GM12878 (cell line): Measurements from ENCODE around the gene FGD4. TPM values are rescaled to one million over a fixed set of nuclear protein-coding genes. Genes with fewer than 3 reads are reported as not detected.

Experiments
- ATAC-seq: fragments of 200-7000 bp; cut with Tn5 transposase; 3 replicates; pipeline ENCODE4 v1.9.1; 2020; ENCODE audit warnings: mild to moderate bottlenecking, moderate library complexity
- BruUV-seq: library from RNA; stranded (reverse); fragments of 400-500 nt; replicated peaks from 2 replicates; lab custom pipeline; 2021; lab: Mats Ljungman, UMichigan
- CTCF ChIA-PET: fragments of 300-600 bp; sonication (Branson Sonifier 250); formaldehyde crosslinking; extraction: SDS; loops from one replicate; lab custom pipeline; 2021; ENCODE audit warnings: inconsistent platforms; lab: Yijun Ruan, JAX
- POLR2A ChIA-PET: fragments of 350-600 bp; formaldehyde crosslinking; extraction: SDS; loops from one replicate; lab custom pipeline; 2021; ENCODE audit warnings: inconsistent platforms; lab: Charles Lee
- RAD21 ChIA-PET: fragments of 300-600 bp; sonication (Branson Sonifier 250); formaldehyde crosslinking; loops from one replicate; lab custom pipeline; 2023; ENCODE audit warnings: antibody characterized with exemption; ENCODE audit not compliant: unreplicated experiment; lab: Charles Lee
- SMC1A ChIA-PET: fragments of 300-600 bp; sonication (Branson Sonifier 250); formaldehyde crosslinking; loops from one replicate; lab custom pipeline; 2023; ENCODE audit not compliant: unreplicated experiment, uncharacterized antibody; lab: Charles Lee
- DNase-seq: peaks from one replicate; pipeline ENCODE4 v3.0.0-alpha.2; 2011; ENCODE audit warnings: low read depth, low spot score
- FAIRE-seq: peaks from 3 replicates; lab custom pipeline; 2011; peaks lifted over from hg19 to GRCh38; lab: Jason Lieb, UNC
- H2AFZ ChIP-seq: 2 replicates; pipeline ENCODE4 v1.6.0; 2011; ENCODE audit warnings: low read depth, low read length, control low read depth; ENCODE audit not compliant: control insufficient read depth
- H3K27ac ChIP-seq: 2 replicates; pipeline ENCODE4 v1.5.1; 2011; ENCODE audit warnings: control low read depth; ENCODE audit not compliant: control insufficient read depth, insufficient read depth
- H3K27me3 ChIP-seq, 2 experiments: replicated peaks in 1 of 2; 2 replicates each; pipeline versions ENCODE4 v1.6.0 to v1.6.1; 2011; ENCODE audit warnings: low read length in 1 of 2; ENCODE audit not compliant: control insufficient read depth in 2 of 2, insufficient read depth in 2 of 2
- H3K36me3 ChIP-seq, 2 experiments: 2 replicates each; pipeline ENCODE4 v1.5.1; 2011; ENCODE audit warnings: low read length in 1 of 2; ENCODE audit not compliant: control insufficient read depth in 2 of 2, insufficient read depth in 2 of 2
- H3K4me1 ChIP-seq: 2 replicates; pipeline ENCODE4 v1.6.1; 2011; ENCODE audit warnings: mild to moderate bottlenecking, low read length, moderate library complexity, mixed read lengths; ENCODE audit not compliant: control insufficient read depth, insufficient read depth
- H3K4me2 ChIP-seq: 2 replicates; pipeline ENCODE4 v1.6.0; 2011; ENCODE audit warnings: control low read depth; ENCODE audit not compliant: control insufficient read depth, insufficient read depth
- H3K4me3 ChIP-seq: fragments of 200-600 bp; sonication (generic); 2 replicates; pipeline ENCODE4 v1.5.1; 2016
- H3K79me2 ChIP-seq: 2 replicates; pipeline ENCODE4 v1.6.0; 2011; ENCODE audit warnings: low read length; ENCODE audit not compliant: control insufficient read depth, insufficient read depth
- H3K9ac ChIP-seq: 2 replicates; pipeline ENCODE4 v1.8.0; 2011; ENCODE audit warnings: low read length, control low read depth, mixed read lengths; ENCODE audit not compliant: control insufficient read depth, insufficient read depth
- H3K9me3 ChIP-seq: replicated peaks from 3 replicates; pipeline ENCODE4 v1.5.1; 2011; ENCODE audit warnings: mild to moderate bottlenecking, low read length; ENCODE audit not compliant: control insufficient read depth, insufficient read depth
- H4K20me1 ChIP-seq: 2 replicates; pipeline ENCODE4 v1.6.0; 2011; ENCODE audit not compliant: control insufficient read depth, insufficient read depth
- BHLHE40 ChIP-seq, 2 experiments: fragments of 450-650 bp in 1 of 2; IDR thresholded peaks; 2 replicates each; pipeline ENCODE4 v1.6.1; 2011 to 2017; ENCODE audit warnings: low read depth in 2 of 2, borderline replicate concordance in 1 of 2, improper control_type of control experiment in 1 of 2, low read length in 1 of 2, mild to moderate bottlenecking in 1 of 2
- CHD2 ChIP-seq: IDR thresholded peaks from 2 replicates; pipeline ENCODE4 v1.6.1; 2011; ENCODE audit warnings: low read depth, low read length, improper control_type of control experiment, borderline replicate concordance
- KAT2A ChIP-seq: conservative IDR thresholded peaks from 2 replicates; pipeline ENCODE4 v1.6.1; 2011; ENCODE audit warnings: low read depth, low read length; ENCODE audit not compliant: control insufficient read depth
- NR2C1 ChIP-seq: fragments of 450-650 bp; IDR thresholded peaks from 2 replicates; pipeline ENCODE4 v1.6.1; 2017; ENCODE audit warnings: antibody characterized with exemption, mild to moderate bottlenecking, moderate library complexity
- POLR2A ChIP-seq: IDR thresholded peaks from 2 replicates; pipeline ENCODE4 v1.6.1; 2011; ENCODE audit warnings: low read depth, mild to moderate bottlenecking, low read length
- RCOR1 ChIP-seq: conservative IDR thresholded peaks from 2 replicates; pipeline ENCODE4 v1.6.1; 2012; ENCODE audit warnings: low read depth, low read length, improper control_type of control experiment
- WGBS: methylation state at CpG from one replicate; pipeline ENCODE4 v1.1.6; 2016; ENCODE audit warnings: low lambda C conversion rate; ENCODE audit not compliant: insufficient replicate concordance, insufficient coverage; ENCODE audit errors: missing lambda C conversion rate; 5-methylcytosine and 5-hydroxymethylcytosine counted together
- in situ Hi-C: fragments of 300-500 bp; cut with MboI; formaldehyde crosslinking; loops from 9 replicates; pipeline ENCODE4 v1.14.3; 2018; ENCODE audit warnings: mixed read lengths
- intact Hi-C: fragments of 100-400 bp; cut with micrococcal nuclease; formaldehyde crosslinking; loops from one replicate; pipeline ENCODE4 v1.14.2; 2022; ENCODE audit not compliant: unreplicated experiment
- polyA plus RNA-seq, 11 experiments: library from polyadenylated mRNA; depleted of rRNA in 4 of 11; unstranded in 6 of 11; stranded (reverse) in 5 of 11; fragments of >200 nt; fragmentation: Nextera tagmentation in 4 of 11; fragmentation: Illumina TruSeq in 1 of 11; extraction: Ambion mirVana in 4 of 11; extraction: Trizol in 1 of 11; gene quantifications; 1 replicate in 1 of 11; 2 replicates in 10 of 11; pipeline versions ENCODE4 v1.2.1 to v1.2.3, GENCODE V29; 2011 to 2016; ENCODE audit warnings: inconsistent platforms in 2 of 11, missing spikeins in 2 of 11, low read depth in 1 of 11
- total RNA-seq, 4 experiments: library from RNA; depleted of rRNA in 3 of 4; stranded (reverse); fragments of >200 nt in 3 of 4; fragmentation: Illumina TruSeq in 1 of 4; extraction: Trizol in 1 of 4; gene quantifications; 2 replicates each; pipeline versions ENCODE4 v1.2.1 to v1.2.3, GENCODE V29; 2013 to 2021
- TF ChIP-seq, protein P1 (sequence below): fragments of 450-650 bp; IDR thresholded peaks from 2 replicates; pipeline ENCODE4 v1.6.1; 2017; ENCODE audit warnings: mild to moderate bottlenecking, moderate library complexity
- TF ChIP-seq, protein P2 (sequence below), 3 experiments: IDR thresholded peaks in 2 of 3; conservative IDR thresholded peaks in 1 of 3; 2 replicates each; pipeline ENCODE4 v1.5.1; 2011; ENCODE audit warnings: low read depth in 3 of 3, low read length in 3 of 3, mild to moderate bottlenecking in 3 of 3, control low read depth in 2 of 3, moderate library complexity in 2 of 3, inconsistent platforms in 1 of 3, mixed read lengths in 1 of 3; ENCODE audit not compliant: control insufficient read depth in 2 of 3, insufficient read depth in 1 of 3; ENCODE audit errors: extremely low read depth in 1 of 3

Gene FGD4
- total and polyA plus RNA-seq, 10 of the 15 experiments (the other 5 are each of a cell fraction or from before 2014, with no cell fraction given), result 0.01 to 0.18 (median 0.08) TPM; not detected in 3

- SMC1A ChIA-PET, result interaction anchor here (1.2 to 2.3 kb wide), 3 partner anchors 13 to 24 kb away, joined by 3 to 10 read pairs (median 4); no protein-coding TSS in a partner anchor
- Histone ChIP-seq H3K9ac (no peak overlapping the region), H3K79me2 (no peaks in the 10 kb centered on the region), H3K4me2 (no peak overlapping the region), H3K4me3 (no peak overlapping the region), H2AFZ (no peak overlapping the region), H3K4me1 (0 out of 2 replicates have a peak, but pooled peaks cover 2% of the 10 kb centered on the region), H4K20me1 (no peaks in the 10 kb centered on the region), H3K36me3 (no peaks in the 10 kb centered on the region), H3K9me3 (no peaks in the 10 kb centered on the region), H3K27me3 (no peaks in the 10 kb centered on the region), H3K27ac (no peak overlapping the region)
- in situ Hi-C loops (no loop called here), intact Hi-C loops (no loop called here)
- FAIRE-seq (no peak), DNase-seq (no peak), ATAC-seq (no peak)
- POLR2A ChIA-PET, result interaction anchor here (0.5 kb wide), 1 partner anchor 10 kb away, joined by 4 read pairs; no protein-coding TSS in a partner anchor
- CTCF ChIA-PET, result interaction anchor here (0.7 kb wide), 1 partner anchor 1012 kb away, joined by 3 read pairs; no protein-coding TSS in a partner anchor
- WGBS, result 94% methylated on average over 3 of the region's 3 CpGs
- no TSS peak for BruUV-seq
- RAD21 ChIA-PET, result interaction anchor here (0.5 to 0.6 kb wide), 2 partner anchors 17 to 62 kb away, joined by 3 read pairs; no protein-coding TSS in a partner anchor
- no peak for TF ChIP-seq RCOR1
- no peak for TF ChIP-seq NR2C1
- TF ChIP-seq POLR2A, result no peak
- no peak for TF ChIP-seq KAT2A
- TF ChIP-seq, protein P1, sequence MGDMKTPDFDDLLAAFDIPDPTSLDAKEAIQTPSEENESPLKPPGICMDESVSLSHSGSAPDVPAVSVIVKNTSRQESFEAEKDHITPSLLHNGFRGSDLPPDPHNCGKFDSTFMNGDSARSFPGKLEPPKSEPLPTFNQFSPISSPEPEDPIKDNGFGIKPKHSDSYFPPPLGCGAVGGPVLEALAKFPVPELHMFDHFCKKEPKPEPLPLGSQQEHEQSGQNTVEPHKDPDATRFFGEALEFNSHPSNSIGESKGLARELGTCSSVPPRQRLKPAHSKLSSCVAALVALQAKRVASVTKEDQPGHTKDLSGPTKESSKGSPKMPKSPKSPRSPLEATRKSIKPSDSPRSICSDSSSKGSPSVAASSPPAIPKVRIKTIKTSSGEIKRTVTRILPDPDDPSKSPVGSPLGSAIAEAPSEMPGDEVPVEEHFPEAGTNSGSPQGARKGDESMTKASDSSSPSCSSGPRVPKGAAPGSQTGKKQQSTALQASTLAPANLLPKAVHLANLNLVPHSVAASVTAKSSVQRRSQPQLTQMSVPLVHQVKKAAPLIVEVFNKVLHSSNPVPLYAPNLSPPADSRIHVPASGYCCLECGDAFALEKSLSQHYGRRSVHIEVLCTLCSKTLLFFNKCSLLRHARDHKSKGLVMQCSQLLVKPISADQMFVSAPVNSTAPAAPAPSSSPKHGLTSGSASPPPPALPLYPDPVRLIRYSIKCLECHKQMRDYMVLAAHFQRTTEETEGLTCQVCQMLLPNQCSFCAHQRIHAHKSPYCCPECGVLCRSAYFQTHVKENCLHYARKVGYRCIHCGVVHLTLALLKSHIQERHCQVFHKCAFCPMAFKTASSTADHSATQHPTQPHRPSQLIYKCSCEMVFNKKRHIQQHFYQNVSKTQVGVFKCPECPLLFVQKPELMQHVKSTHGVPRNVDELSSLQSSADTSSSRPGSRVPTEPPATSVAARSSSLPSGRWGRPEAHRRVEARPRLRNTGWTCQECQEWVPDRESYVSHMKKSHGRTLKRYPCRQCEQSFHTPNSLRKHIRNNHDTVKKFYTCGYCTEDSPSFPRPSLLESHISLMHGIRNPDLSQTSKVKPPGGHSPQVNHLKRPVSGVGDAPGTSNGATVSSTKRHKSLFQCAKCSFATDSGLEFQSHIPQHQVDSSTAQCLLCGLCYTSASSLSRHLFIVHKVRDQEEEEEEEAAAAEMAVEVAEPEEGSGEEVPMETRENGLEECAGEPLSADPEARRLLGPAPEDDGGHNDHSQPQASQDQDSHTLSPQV, result no peak
- TF ChIP-seq CHD2, result no peak
- TF ChIP-seq BHLHE40 (IDR thresholded peaks at IDR 0.05; ENCODE audit: borderline replicate concordance in 1 of 2, low read depth in 2 of 2, low read length in 1 of 2), result no peak
- TF ChIP-seq, protein P2, sequence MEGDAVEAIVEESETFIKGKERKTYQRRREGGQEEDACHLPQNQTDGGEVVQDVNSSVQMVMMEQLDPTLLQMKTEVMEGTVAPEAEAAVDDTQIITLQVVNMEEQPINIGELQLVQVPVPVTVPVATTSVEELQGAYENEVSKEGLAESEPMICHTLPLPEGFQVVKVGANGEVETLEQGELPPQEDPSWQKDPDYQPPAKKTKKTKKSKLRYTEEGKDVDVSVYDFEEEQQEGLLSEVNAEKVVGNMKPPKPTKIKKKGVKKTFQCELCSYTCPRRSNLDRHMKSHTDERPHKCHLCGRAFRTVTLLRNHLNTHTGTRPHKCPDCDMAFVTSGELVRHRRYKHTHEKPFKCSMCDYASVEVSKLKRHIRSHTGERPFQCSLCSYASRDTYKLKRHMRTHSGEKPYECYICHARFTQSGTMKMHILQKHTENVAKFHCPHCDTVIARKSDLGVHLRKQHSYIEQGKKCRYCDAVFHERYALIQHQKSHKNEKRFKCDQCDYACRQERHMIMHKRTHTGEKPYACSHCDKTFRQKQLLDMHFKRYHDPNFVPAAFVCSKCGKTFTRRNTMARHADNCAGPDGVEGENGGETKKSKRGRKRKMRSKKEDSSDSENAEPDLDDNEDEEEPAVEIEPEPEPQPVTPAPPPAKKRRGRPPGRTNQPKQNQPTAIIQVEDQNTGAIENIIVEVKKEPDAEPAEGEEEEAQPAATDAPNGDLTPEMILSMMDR (IDR thresholded peaks at IDR 0.05 in 2 of 3, conservative IDR thresholded peaks at IDR 0.05 in 1 of 3; ENCODE audit: control insufficient read depth in 2 of 3, extremely low read depth in 1 of 3, insufficient read depth in 1 of 3, low read depth in 3 of 3, low read length in 3 of 3), result no peak
Measured at GRCh38 chr12:32605326-32606095, 206.2 kb downstream of the FGD4 start.
